GM12878 (cell line): ENCODE measurements around the gene ZFAND2A. TPM values are rescaled to one million over a fixed set of nuclear protein-coding genes. Genes with fewer than 3 reads are reported as not detected.

Experiments
- ATAC-seq: fragments of 200-7000 bp; cut with Tn5 transposase; 3 replicates; pipeline ENCODE4 v1.9.1; 2020; ENCODE audit warnings: mild to moderate bottlenecking, moderate library complexity
- BruUV-seq: library from RNA; stranded (reverse); fragments of 400-500 nt; replicated peaks from 2 replicates; lab custom pipeline; 2021; lab: Mats Ljungman, UMichigan
- CTCF ChIA-PET: fragments of 300-600 bp; sonication (Branson Sonifier 250); formaldehyde crosslinking; extraction: SDS; loops from one replicate; lab custom pipeline; 2021; ENCODE audit warnings: inconsistent platforms; lab: Yijun Ruan, JAX
- POLR2A ChIA-PET: fragments of 350-600 bp; formaldehyde crosslinking; extraction: SDS; loops from one replicate; lab custom pipeline; 2021; ENCODE audit warnings: inconsistent platforms; lab: Charles Lee
- RAD21 ChIA-PET: fragments of 300-600 bp; sonication (Branson Sonifier 250); formaldehyde crosslinking; loops from one replicate; lab custom pipeline; 2023; ENCODE audit warnings: antibody characterized with exemption; ENCODE audit not compliant: unreplicated experiment; lab: Charles Lee
- SMC1A ChIA-PET: fragments of 300-600 bp; sonication (Branson Sonifier 250); formaldehyde crosslinking; loops from one replicate; lab custom pipeline; 2023; ENCODE audit not compliant: unreplicated experiment, uncharacterized antibody; lab: Charles Lee
- DNase-seq: peaks from one replicate; pipeline ENCODE4 v3.0.0-alpha.2; 2011; ENCODE audit warnings: low read depth, low spot score
- FAIRE-seq: peaks from 3 replicates; lab custom pipeline; 2011; peaks lifted over from hg19 to GRCh38; lab: Jason Lieb, UNC
- H2AFZ ChIP-seq: 2 replicates; pipeline ENCODE4 v1.6.0; 2011; ENCODE audit warnings: low read depth, low read length, control low read depth; ENCODE audit not compliant: control insufficient read depth
- H3K27ac ChIP-seq: 2 replicates; pipeline ENCODE4 v1.5.1; 2011; ENCODE audit warnings: control low read depth; ENCODE audit not compliant: control insufficient read depth, insufficient read depth
- H3K27me3 ChIP-seq, 2 experiments: replicated peaks in 1 of 2; 2 replicates each; pipeline versions ENCODE4 v1.6.0 to v1.6.1; 2011; ENCODE audit warnings: low read length in 1 of 2; ENCODE audit not compliant: control insufficient read depth in 2 of 2, insufficient read depth in 2 of 2
- H3K36me3 ChIP-seq, 2 experiments: 2 replicates each; pipeline ENCODE4 v1.5.1; 2011; ENCODE audit warnings: low read length in 1 of 2; ENCODE audit not compliant: control insufficient read depth in 2 of 2, insufficient read depth in 2 of 2
- H3K4me1 ChIP-seq: 2 replicates; pipeline ENCODE4 v1.6.1; 2011; ENCODE audit warnings: mild to moderate bottlenecking, low read length, moderate library complexity, mixed read lengths; ENCODE audit not compliant: control insufficient read depth, insufficient read depth
- H3K4me2 ChIP-seq: 2 replicates; pipeline ENCODE4 v1.6.0; 2011; ENCODE audit warnings: control low read depth; ENCODE audit not compliant: control insufficient read depth, insufficient read depth
- H3K4me3 ChIP-seq: fragments of 200-600 bp; sonication (generic); 2 replicates; pipeline ENCODE4 v1.5.1; 2016
- H3K79me2 ChIP-seq: 2 replicates; pipeline ENCODE4 v1.6.0; 2011; ENCODE audit warnings: low read length; ENCODE audit not compliant: control insufficient read depth, insufficient read depth
- H3K9ac ChIP-seq: 2 replicates; pipeline ENCODE4 v1.8.0; 2011; ENCODE audit warnings: low read length, control low read depth, mixed read lengths; ENCODE audit not compliant: control insufficient read depth, insufficient read depth
- H3K9me3 ChIP-seq: replicated peaks from 3 replicates; pipeline ENCODE4 v1.5.1; 2011; ENCODE audit warnings: mild to moderate bottlenecking, low read length; ENCODE audit not compliant: control insufficient read depth, insufficient read depth
- H4K20me1 ChIP-seq: 2 replicates; pipeline ENCODE4 v1.6.0; 2011; ENCODE audit not compliant: control insufficient read depth, insufficient read depth
- ASH2L ChIP-seq: fragments of 300-600, 200-600 bp; sonication (generic); IDR thresholded peaks from 2 replicates; pipeline ENCODE4 v1.6.1; 2017; ENCODE audit warnings: low read depth, mild to moderate bottlenecking, borderline replicate concordance
- BRCA1 ChIP-seq: IDR thresholded peaks from 2 replicates; pipeline ENCODE4 v1.6.1; 2011; ENCODE audit warnings: low read depth, low read length, improper control_type of control experiment
- CBFB ChIP-seq: IDR thresholded peaks from 2 replicates; pipeline ENCODE4 v1.6.1; 2016; ENCODE audit warnings: antibody characterized with exemption, low read depth
- IRF4 ChIP-seq: IDR thresholded peaks from 2 replicates; pipeline ENCODE4 v1.6.1; 2011; ENCODE audit warnings: low read depth, low read length
- JUND ChIP-seq: IDR thresholded peaks from 2 replicates; pipeline ENCODE4 v1.6.1; 2012; ENCODE audit warnings: low read depth, mild to moderate bottlenecking, low read length, improper control_type of control experiment, moderate library complexity
- NBN ChIP-seq: fragments of 450-650 bp; IDR thresholded peaks from 2 replicates; pipeline ENCODE4 v1.6.1; 2016
- RUNX3 ChIP-seq: IDR thresholded peaks from 2 replicates; pipeline ENCODE4 v1.6.1; 2012; ENCODE audit warnings: low read length, inconsistent platforms
- SIX5 ChIP-seq: IDR thresholded peaks from 2 replicates; pipeline ENCODE4 v1.6.1; 2011; ENCODE audit warnings: mild to moderate bottlenecking, low read depth, low read length, moderate library complexity; ENCODE audit not compliant: severe bottlenecking
- STAT1 ChIP-seq: fragments of 450-650 bp; conservative IDR thresholded peaks from 2 replicates; pipeline ENCODE4 v1.6.1; 2014; ENCODE audit warnings: antibody characterized with exemption, mild to moderate bottlenecking
- USF2 ChIP-seq: IDR thresholded peaks from 2 replicates; pipeline ENCODE4 v1.6.1; 2011; ENCODE audit warnings: low read depth, low read length, improper control_type of control experiment, borderline replicate concordance
- ZBTB33 ChIP-seq: fragments of 450-650 bp; IDR thresholded peaks from 2 replicates; pipeline ENCODE4 v1.6.1; 2017; ENCODE audit warnings: mild to moderate bottlenecking
- ZNF592 ChIP-seq: fragments of 450-650 bp; IDR thresholded peaks from 2 replicates; pipeline ENCODE4 v1.6.1; 2017; ENCODE audit warnings: mild to moderate bottlenecking, moderate library complexity
- ZNF687 ChIP-seq: fragments of 450-650 bp; IDR thresholded peaks from 2 replicates; pipeline ENCODE4 v1.6.1; 2017; ENCODE audit warnings: mild to moderate bottlenecking, moderate library complexity
- ZZZ3 ChIP-seq: IDR thresholded peaks from 2 replicates; pipeline ENCODE4 v1.6.1; 2011; ENCODE audit warnings: low read depth; ENCODE audit not compliant: control insufficient read depth, insufficient read length
- WGBS: methylation state at CpG from one replicate; pipeline ENCODE4 v1.1.6; 2016; ENCODE audit warnings: low lambda C conversion rate; ENCODE audit not compliant: insufficient replicate concordance, insufficient coverage; ENCODE audit errors: missing lambda C conversion rate; 5-methylcytosine and 5-hydroxymethylcytosine counted together
- in situ Hi-C: fragments of 300-500 bp; cut with MboI; formaldehyde crosslinking; loops from 9 replicates; pipeline ENCODE4 v1.14.3; 2018; ENCODE audit warnings: mixed read lengths
- intact Hi-C: fragments of 100-400 bp; cut with micrococcal nuclease; formaldehyde crosslinking; loops from one replicate; pipeline ENCODE4 v1.14.2; 2022; ENCODE audit not compliant: unreplicated experiment
- polyA plus RNA-seq, 11 experiments: library from polyadenylated mRNA; depleted of rRNA in 4 of 11; unstranded in 6 of 11; stranded (reverse) in 5 of 11; fragments of >200 nt; fragmentation: Nextera tagmentation in 4 of 11; fragmentation: Illumina TruSeq in 1 of 11; extraction: Ambion mirVana in 4 of 11; extraction: Trizol in 1 of 11; gene quantifications; 1 replicate in 1 of 11; 2 replicates in 10 of 11; pipeline versions ENCODE4 v1.2.1 to v1.2.3, GENCODE V29; 2011 to 2016; ENCODE audit warnings: inconsistent platforms in 2 of 11, missing spikeins in 2 of 11, low read depth in 1 of 11
- total RNA-seq, 4 experiments: library from RNA; depleted of rRNA in 3 of 4; stranded (reverse); fragments of >200 nt in 3 of 4; fragmentation: Illumina TruSeq in 1 of 4; extraction: Trizol in 1 of 4; gene quantifications; 2 replicates each; pipeline versions ENCODE4 v1.2.1 to v1.2.3, GENCODE V29; 2013 to 2021

Gene ZFAND2A
- total and polyA plus RNA-seq, 10 of the 15 experiments (the other 5 are each of a cell fraction or from before 2014, with no cell fraction given): 14.8 to 39.9 (median 20.8) TPM

- BruUV-seq: TSS peak; percentile 38
- H3K36me3 ChIP-seq: peaks cover 7 to 9% of the 10 kb centered on the region in 2 experiments
- no peak overlapping the region for H3K27ac ChIP-seq
- H3K4me3 ChIP-seq: no peak overlapping the region
- no peaks in the 10 kb centered on the region for H4K20me1 ChIP-seq
- intact Hi-C loops: no loop called here
- WGBS: 98% methylated on average over 16 of the region's 16 CpGs
- TF ChIP-seq CBFB (no peak), SIX5 (no peak), ZNF592 (no peak), ZBTB33 (no peak), IRF4 (no peak), NBN (no peak), ZNF687 (no peak), ZZZ3 (no peak), JUND (no peak), BRCA1 (no peak), USF2 (no peak), STAT1 (no peak), RUNX3 (no peak), ASH2L (no peak)
- TF ChIP-seq, all 136 proteins: peak for 0
- no peak overlapping the region for H3K4me2 ChIP-seq
- in situ Hi-C loops: no loop called here
- H2AFZ ChIP-seq: no peak overlapping the region
- no peak for DNase-seq
- no peaks in the 10 kb centered on the region for H3K79me2 ChIP-seq
- no peak for ATAC-seq
- FAIRE-seq: no peak
- H3K27me3 ChIP-seq: no peaks in the 10 kb centered on the region
- H3K9ac ChIP-seq: no peak overlapping the region
- ChIA-PET RAD21 (no interaction called here), SMC1A (interaction anchor here (0.5 kb wide), 1 partner anchor 10 kb away, joined by 3 read pairs; no protein-coding TSS in a partner anchor), CTCF (interaction anchor here (1.0 to 1.2 kb wide), 2 partner anchors 21 to 38 kb away, joined by 3 to 5 read pairs; partner anchors contain the start of gene GPER1), POLR2A (interaction anchor here (1.2 kb wide), 1 partner anchor 13 kb away, joined by 3 read pairs; no protein-coding TSS in a partner anchor)
- H3K4me1 ChIP-seq: 0 out of 2 replicates have a peak, but pooled peaks cover 3% of the 10 kb centered on the region
- no peaks in the 10 kb centered on the region for H3K9me3 ChIP-seq
Measured at GRCh38 chr7:1125603-1125969, 34.4 kb downstream of the ZFAND2A start.
